HG03378 (cell line): ENCODE data around the gene WNT2B.

ENCODE experiments used
- ATAC-seq: cut with Tn5 transposase; IDR thresholded peaks from one replicate; pipeline ENCODE4 v1.9.1; 2021; ENCODE audit warnings: mild to moderate bottlenecking, moderate library complexity; ENCODE audit not compliant: unreplicated experiment

Gene WNT2B

DNA sequence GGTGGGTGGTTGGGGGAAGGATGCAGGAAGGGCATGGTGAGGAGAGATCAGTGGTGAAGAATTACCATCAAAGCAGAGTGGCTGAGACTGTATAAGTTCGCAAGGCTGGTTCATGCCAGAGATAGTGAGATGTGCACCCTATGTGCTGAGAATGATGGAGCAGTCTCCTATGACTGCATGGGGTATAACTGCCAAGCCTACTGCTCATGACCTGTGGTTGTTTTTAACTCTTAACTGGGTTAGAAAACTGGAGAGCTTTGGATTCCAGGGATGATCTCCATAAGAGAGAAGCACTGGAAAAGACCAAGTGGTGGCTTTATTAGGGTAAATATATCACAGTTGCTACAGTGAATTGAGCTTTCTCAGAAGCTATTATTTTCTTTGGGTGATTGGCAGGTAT is 16.2 kb downstream of the WNT2B start:
- ATAC-seq: no peak

DNA sequence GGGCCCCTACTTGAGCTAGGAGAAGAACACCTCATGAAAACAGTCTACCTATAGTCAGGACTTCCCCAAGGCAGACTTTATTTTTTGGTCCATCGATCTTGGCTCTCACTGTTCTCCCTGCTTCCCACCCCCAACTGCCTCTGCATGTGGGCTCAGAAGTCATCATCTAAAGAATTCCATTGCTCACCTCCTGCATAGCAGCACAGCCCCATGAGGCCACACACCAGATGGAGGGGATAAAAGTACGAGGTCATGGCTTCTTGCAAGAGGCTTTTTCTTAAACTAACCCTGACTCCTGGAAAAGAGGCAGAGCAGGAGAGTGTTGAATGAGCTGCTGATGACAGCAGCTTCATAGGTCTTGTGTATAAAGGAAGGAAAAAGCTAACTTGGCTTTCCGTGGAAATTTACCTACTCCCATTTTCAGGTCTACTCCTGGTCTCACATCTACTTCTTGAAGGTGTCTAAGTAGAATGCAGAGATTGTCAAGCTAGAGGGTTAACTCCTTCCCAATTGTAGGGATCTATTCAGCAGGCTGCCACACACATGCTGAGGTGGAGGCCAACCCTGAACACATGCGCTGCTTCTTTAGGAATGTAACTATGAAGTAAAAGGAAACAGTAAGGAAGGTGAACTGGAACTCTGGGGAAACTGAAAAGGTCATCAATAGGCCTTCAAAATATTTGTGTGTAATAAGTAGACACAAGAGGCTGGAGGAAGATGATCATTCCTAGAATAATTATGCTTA is 18.7 kb downstream of the WNT2B start:
- ATAC-seq: no peak

DNA sequence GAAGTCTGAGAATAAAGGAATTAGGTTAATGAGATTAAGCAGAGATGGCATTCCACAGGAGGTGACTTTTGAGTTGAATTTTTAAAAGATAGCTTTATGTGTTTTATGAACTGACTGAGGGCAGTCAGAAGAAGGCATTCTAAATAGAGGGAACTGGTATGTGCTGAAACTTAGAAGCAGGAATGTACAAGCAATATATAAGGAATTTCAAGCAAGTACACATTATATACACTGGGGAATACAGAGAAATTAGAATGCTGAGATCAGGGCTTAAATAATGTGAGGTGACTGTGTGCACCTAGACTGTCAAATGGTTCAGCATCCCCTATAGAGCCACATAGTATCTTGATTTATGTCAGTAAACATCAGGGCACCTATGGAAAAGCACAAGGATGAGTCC is 19.3 kb downstream of the WNT2B start:
- ATAC-seq: no peak

DNA sequence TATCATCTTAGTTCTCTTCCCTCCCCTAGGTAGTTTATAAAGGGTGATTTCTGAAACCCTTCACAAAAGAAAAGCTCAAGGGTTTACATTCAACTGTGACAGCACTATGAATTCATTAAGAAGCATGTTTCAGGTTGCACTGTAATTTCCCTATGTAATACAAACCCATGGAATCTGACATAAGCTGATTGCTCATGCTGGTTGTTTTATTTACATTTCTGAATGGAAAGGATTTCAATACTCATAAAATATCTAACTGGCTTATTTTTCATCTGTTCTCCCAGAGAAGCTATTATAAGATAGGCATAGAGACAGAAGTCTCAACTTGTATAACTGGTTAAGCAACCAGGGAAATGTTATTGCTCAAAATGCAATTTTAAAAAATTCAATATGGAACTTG is 20.5 kb downstream of the WNT2B start:
- no peak for ATAC-seq

DNA sequence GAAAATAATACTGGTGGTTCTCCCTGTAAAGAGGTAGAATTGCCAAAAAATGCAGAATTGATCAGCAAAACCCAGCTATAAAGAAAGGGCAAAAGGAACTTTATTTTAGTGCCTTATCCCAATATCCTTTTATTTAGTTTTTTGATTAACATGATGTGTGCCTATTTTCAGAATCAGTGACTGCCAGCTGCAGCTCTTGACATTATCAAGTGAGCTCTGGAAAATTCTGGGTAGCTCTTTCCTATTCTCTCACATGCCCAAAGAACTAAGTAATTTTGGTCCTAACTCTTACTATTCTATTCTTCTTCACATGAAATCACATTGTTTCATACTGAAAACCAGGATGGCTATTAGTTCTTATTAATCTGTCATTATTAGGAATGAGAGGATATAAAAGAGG is 22.1 kb downstream of the WNT2B start:
- ATAC-seq: no peak

DNA sequence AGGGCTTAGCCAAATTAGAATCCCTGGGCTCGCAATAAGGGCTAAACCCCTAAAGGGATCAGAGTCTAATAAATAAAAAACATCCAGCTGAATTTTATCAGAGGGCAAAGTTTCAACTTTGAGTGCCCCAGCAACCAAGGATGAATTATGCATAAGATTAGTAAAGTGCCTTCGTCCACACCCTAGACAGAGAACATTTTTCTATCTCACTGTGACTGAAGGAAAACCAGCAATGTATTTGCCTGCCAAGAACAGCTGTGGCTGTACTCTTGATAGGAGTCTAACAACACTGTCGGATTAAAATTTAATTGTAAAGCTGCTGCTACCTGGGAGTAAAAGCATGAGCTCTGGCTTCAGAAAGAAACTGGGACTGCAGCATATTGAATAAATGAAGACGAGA is 23.3 kb downstream of the WNT2B start:
- no peak for ATAC-seq

DNA sequence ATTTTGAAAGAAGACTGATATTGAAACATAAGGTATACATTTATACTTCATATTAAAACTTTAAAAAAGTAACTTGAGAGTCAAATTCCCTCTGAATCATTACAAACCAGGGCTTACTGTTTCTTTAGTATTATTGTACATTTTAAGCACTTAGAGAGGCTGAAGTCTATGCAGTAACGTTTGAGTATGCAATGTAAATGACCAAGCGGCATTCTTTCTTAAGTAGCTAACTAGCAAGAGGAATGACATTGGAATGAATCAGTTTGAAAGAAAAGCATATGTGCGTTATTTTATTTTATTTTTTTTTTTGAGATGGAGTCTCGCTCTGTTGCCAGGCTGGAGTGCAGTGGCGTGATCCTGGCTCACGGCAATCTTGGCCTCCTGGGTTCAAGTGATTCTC is 24.3 kb downstream of the WNT2B start:
- ATAC-seq: no peak

DNA sequence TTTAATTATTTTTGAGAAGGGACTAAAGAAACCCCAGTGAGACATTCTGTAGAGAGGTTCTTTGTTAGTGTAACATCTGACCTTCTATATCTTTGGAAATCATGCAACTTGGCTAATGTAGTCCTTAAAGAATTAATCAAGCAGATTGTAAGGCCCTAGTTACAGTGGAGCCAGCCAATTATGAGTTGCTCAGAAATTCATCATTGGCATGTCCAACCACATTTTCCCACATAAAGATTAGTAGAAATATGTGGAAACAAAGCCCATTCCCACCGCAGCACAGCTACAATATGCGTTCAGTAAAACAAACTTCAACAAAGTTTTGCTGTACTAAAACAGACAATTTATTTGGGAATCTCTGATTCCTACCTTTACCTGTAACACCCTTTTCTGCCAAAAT is 27.8 kb downstream of the WNT2B start:
- no peak for ATAC-seq

DNA sequence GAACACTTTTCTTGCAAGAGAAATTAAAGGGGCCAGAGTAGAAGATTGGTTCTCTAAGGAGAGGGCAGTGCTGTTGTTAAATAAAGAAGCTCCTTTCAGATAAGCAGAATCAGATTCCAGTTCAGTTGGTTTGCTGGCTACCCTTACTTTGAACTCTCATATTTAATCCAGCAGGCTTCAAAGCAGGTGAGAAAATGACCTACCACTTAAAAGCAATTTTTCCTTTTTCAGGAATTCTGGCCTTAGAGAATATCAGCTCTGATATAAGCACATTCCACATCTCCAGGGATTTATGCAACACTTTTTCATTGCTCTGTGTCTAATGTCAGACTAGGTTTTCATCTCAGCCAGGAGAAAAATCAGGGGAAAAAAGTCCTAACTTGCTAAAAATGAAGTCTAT is 28.7 kb downstream of the WNT2B start:
- ATAC-seq: no peak

DNA sequence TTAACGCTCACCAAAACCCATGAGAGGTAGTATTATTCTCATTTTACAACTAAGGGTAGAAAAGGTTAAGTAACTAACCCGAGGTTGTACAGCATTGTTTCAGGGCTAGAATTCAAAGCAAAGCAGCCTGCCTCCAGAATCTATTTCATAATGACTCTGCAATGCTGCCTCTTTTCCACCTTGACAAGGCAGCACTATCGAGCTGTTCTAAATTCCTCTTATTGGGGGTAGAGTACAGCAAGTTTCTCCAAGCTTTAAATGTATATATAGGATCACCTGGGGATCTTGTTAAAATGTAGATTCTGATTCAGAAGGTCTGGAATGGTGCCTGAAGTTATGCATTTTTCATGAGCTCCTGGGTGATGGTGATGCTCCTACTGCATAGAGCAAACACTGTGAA is 30.1 kb downstream of the WNT2B start:
- ATAC-seq: no peak

DNA sequence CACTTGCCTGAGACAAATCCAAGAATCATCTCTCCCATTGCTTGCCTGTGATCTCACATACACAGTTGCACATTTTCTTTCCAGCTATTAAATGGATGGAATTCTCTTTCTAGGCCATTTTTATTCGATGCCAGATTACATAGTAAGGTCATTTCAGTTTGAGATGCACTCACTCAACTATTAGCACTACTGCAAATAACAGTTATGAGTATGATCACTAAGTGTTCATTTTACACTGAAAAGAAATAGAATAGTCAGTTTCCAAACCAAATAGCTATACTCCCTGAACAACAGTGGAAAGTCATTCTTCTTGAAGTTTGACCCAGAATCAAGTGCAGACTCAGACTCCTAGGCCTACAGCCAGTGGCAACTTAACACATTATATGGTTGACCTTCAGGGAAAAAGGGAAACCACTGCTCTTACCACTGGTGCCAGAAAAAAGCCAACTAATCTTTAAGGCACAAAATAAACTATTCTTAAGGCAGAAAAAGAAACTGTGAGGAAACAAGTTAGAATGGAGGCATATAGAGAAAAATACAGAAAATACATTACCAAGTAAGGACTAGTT is 31.5 kb downstream of the WNT2B start:
- no peak for ATAC-seq

DNA sequence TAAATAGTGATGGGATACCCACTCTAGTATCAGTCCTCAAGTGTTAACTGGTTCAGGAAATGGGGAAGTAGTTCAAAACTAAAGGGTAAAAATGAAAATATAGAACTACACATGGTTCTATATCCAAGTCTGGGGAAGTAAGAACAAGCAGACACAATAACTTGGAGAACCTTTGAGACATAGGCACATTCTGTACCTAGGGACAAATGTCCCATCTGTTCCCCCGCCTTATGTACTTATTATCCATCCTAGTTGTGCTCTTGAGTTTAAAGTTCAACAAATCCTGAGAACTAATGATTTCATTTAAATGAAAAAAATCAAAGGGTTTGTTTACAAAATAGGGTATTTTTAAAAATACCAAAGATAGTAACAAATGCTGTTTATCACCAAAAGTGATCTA is 32.5 kb downstream of the WNT2B start:
- no peak for ATAC-seq

DNA sequence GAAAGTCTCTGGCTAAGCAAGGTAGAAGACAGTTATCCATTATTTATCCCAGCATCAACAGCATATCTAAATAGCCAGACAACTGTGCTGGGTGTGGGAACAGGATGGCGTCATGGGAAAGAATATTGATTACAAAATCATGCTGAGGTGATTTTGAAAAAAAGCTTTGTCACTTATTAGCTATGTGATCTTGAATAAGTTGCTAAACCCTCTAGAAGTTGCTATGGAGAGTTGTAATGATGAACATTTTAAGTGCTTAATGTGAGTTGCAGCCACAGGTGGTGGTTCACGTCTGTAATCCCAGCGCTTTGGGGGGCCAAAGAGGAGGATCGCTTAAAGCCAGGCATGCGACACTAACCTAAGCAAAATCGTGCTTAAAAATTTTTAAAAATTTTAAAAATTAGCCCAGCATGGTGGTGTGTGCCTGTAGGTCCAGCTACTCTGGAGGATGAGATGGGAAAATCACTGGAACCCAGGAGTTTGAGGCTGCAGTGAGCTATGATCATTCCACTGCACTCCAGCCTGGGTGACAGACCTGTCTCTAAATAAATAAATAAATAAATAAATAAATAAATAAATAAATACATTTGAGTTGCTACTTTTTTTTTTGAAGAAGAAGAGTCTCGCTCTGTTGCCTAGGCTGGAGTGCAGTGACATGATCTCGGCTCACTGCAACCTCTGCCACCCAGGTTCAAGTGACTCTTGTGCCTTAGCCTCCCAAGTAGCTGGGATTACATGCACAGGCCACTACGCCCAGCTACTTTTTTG is 33.6 kb downstream of the WNT2B start:
- no peak for ATAC-seq

DNA sequence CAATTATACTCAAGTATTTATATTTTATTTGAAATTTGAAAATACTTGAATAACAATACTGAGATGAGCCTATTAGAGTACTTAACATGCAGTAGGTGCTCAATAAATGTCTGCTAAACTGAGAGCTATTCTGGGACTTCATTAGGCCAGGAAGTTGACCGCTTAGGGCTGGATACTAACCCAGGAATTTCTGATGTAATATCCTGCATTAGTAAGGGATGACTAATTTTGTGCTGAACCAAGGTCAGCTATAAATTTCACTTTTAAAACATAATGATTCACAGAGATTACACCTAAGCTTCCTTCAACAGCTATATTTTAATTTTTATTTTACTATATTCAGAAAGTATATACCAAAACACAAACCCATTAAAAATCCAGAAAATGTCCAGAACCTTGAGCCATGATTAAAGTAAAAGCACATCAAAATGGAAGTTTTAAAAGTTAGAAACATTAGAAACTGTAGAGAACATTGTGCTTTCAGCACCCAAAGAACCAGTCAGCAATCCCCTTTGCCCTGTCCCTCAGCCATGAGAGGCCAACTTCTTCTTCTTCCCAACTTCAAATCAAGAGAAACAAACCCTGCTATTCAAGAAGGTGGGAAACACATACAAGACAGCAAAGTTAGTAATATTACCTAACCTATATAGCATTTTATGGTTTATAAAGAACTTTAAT is 35.4 kb downstream of the WNT2B start:
- ATAC-seq: no peak

DNA sequence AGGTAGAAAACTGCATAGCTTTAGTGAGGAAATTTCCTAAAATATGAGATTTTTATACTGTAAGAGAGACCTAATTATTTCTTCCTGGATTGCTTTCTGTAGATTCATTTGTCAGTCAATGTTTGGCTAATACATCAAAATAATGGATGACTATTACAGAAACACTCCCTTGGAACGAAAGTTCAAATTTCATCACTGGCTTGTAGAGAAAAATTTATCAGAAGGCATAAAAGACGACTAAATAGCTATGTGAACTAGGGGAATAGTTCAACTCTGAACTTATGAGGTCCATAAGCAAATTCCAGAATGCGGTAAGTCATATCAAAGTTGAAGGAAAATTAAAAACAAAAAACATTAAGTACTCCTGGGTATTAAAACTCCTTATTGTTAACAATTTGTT is 36.0 kb downstream of the WNT2B start:
- ATAC-seq: no peak

DNA sequence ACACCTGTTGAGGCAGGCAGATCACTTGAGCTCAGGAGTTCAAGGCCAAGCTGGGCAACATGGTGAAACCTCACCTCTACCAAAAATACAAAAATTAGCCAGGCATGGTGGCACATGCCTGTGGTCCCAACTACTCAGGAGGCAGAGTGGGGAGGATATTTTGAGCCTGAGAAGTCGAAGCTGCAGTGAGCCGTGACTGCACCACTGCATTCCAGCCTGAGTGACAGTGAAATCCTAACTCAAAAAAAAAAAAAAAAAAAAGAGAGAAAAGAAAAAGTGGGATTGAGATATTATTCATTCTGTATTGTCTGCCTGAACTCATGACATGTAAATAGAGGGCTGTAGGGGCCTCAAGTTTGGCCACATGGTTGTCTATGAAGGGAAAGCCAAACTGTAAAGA is 37.3 kb downstream of the WNT2B start:
- no peak for ATAC-seq

DNA sequence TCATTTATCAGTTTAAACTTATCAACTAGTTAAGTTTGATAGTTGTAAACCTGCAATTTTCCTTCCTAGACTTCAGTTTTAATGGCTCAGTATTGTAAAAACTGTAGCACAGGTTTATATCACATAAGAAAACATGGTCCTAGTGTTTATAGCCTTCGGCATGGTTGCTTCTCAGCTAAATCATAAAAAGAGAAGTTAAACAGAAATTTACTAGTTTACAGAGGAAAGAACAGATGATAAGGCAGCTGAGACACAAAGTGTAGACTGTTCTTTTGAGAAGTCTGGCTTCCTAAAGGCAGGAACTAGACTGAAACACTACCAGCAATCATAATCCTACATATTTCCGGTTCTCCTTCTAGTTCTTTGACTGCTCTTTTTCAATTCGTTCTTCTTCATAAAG is 39.8 kb downstream of the WNT2B start:
- ATAC-seq: no peak

DNA sequence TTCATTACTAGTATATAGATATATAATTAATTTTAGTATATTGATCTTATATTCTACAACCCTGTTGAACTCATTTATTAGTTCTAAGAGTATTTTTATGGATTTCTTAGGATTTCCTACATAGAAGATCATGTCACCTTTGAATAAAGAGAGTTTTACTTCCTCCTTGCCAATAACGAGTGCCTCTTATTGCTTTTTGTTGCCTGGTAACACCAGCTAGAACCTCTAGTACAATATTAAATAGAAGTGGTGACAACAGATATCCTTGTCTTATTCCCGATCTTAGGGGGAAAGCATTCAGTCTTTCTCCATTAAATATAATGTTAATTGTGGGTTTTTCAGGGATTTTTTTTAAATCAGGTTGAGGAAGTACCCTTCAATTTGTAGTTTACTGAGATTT is 40.8 kb downstream of the WNT2B start:
- no peak for ATAC-seq

DNA sequence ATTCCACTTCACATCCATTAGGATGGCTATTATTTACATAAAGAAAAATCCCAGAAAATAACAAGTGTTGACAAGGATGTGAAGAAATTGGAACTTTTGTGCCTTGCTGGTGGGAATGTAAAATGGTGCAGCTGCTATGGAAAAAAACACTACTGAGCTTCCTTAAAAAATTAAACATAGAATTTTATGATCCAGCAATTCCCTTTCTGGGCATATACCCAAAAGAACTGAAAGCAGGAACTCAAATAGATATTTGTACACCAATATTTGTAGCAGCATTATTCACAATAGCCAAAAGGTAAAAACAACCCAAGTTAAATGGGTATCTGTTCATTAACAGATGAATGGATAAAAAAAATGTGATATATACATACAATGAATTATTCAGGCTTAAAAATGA is 45.6 kb downstream of the WNT2B start:
- no peak for ATAC-seq

DNA sequence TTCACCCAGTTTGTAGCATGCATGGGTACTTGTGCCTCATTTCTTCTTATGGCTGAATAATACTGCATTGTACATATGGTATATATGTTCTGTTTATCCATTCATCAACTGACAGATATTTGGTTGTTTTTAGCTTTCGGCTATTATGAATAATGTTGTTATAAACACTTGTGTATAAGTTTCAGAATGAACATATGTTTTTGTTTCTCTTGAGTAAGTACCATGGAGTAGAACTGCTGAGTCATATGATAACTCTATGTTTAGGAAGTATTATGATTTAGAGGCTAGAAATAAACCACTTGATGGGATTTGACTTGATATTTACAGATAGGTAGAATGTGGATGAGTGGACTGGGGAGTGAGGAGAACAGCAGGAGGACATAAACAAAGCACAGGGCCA is 48.6 kb downstream of the WNT2B start:
- no peak for ATAC-seq

DNA sequence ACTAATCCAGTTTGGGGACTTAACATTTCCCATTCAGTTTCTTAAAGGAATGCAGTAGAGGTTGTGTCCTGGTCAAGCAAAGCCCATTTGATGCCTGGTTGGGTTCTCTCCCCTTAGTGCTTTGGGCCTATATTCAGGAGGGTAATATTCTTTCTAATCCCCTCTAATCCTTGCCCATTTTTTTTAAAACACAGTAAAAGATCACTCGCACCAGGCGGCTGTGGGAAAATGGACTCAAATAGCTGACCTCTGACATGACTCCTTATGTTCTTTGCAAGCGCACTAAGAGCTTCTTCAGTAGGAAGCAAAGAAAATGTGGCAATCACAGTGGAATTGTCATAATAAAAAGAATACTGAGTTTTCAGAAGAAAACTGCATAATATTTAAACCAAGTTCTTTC is 49.9 kb downstream of the WNT2B start:
- ATAC-seq: no peak

DNA sequence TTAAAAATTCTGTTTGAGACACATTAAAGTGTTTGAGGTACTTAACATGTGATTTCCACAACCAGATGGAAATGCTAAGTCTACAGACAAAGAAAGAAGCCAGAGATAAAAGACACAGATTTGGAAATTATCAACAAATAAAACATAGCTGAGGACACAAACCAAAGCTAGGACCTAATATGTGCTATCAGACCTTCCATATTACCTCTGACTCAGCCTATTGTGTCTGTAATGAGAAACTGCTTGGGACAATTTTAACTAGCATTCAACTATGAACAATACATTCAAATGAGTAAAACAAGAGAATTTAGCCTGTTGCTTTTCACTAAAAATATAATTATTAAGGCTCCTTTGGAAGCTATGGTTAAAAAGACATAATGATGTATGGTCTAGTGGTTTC is 54.6 kb downstream of the WNT2B start:
- ATAC-seq: no peak
